Dermis blood vessel endothelial cell (primary cell): ENCODE measurements around the gene PSMD13. TPM values are rescaled to one million over a fixed set of nuclear protein-coding genes. Genes with fewer than 3 reads are reported as not detected.

Experiments
- DNase-seq: peaks from one replicate; pipeline ENCODE4 v3.0.0; 2010
- total RNA-seq: library from RNA; depleted of rRNA; stranded (reverse); fragments of >200 nt; gene quantifications from 2 replicates; pipeline ENCODE4 v1.2.3, GENCODE V29; 2014

PSMD13 gene
- total RNA-seq, 1 donor from 2014 or later: 183 TPM

DNA sequence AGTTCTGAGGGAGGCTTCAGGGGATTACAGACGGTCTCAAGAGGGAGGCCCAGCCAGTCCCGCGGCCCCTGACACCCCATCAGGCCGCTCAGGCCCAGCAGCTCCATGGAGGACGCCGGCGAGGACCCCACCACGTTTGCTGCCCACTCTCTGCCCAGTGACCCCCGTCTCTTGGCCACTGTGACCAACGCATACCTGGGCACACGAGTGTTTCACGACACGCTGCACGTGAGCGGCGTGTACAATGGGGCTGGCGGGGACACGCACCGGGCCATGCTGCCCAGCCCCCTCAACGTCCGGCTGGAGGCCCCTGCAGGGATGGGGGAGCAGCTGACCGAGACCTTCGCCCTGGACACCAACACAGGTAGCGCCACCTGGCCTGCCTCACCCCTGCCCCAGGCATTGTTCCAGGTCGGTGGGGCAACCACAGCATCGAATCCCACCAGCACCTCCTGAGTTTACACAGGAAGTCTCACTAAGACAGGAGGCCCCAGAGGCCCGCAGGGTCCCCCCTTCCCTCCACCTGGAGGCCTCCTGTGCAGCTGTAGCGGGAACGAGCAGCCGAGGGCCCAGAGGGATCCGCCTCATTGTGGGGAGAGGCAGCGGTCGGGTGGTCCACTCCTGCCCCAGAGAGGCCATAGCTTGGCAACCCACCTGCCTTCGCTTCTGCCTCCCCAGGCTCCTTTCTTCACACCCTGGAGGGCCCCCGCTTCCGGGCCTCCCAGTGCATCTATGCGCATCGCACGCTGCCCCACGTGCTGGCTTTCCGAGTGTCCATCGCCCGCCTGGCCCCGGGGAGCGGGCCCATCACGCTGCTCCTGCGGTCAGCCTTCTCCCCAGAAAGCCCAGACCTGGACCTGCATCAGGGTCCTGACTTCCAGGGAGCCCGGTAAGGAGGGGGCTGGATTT lies 53.2 kb downstream of the PSMD13 start:
- DNase-seq: no peak

DNA sequence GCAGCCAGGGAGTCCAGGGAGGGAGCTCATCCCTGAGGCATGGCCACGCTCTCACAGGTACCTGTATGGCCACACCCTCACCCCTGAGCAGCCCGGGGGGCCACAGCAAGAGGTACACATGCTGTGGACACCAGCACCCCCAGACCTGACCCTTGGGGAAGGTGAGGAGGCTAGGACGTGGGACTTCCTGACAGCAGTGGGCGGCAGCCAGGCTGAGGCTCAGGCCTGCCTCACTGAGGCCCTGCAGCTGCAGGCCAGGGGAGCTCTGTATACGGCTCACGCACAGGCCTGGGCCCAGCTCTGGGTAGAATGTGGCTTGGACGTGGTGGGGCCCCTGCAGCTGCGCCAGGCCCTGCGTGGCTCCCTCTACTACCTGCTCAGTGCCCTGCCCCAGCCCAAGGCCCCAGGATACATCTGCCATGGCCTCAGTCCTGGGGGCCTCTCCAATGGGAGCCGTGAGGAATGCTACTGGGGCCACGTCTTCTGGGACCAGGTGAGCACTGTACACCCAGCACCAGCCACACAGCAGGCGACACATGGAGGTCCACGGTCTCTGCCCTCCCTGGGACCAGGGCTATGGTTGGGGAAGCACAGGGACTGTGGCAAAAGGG lies 54.0 kb downstream of the PSMD13 start:
- no peak for DNase-seq

DNA sequence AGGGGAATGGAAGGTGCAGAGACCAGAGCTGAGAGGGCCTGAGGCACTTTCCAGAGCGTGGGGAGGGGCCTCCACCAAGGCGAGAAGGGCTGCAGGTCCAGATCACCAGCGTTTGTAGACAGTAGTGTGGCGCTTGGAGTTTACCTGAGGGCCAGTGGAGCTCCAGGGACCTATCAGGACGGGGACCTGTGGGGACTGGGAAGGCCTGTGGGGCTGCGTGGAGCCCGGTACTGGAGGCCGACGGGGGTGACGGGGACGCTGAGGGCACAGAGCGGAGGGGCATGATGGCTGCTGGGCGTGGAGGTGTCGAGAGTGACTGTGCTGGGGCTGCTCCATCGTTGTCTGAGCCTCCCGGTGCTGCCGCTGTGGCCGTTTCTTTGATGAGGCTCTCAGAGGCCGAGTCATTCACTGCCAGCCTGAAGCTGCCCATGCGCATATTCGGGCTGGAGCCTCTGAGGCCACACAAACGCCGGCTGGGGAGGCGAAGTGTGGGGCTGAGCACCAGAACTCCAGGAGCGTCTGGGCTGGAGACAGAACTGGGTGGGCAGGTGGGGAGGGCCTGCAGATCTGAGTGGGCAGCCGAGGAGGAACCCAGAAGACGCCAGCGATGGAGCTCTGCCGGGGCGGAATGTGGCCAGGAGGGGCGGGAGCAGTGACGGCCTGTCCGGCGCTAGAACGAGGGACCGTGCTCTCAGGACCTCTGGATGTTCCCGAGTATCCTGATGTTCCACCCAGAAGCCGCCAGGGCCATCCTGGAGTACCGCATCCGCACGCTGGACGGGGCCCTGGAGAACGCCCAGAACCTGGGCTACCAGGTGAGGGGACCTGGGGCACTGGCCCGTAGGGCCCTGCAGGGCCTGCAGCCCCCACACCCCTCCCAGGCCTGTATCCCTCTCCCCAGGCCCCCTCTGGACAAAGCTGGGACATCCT lies 54.8 kb downstream of the PSMD13 start:
- DNase-seq: no peak

DNA sequence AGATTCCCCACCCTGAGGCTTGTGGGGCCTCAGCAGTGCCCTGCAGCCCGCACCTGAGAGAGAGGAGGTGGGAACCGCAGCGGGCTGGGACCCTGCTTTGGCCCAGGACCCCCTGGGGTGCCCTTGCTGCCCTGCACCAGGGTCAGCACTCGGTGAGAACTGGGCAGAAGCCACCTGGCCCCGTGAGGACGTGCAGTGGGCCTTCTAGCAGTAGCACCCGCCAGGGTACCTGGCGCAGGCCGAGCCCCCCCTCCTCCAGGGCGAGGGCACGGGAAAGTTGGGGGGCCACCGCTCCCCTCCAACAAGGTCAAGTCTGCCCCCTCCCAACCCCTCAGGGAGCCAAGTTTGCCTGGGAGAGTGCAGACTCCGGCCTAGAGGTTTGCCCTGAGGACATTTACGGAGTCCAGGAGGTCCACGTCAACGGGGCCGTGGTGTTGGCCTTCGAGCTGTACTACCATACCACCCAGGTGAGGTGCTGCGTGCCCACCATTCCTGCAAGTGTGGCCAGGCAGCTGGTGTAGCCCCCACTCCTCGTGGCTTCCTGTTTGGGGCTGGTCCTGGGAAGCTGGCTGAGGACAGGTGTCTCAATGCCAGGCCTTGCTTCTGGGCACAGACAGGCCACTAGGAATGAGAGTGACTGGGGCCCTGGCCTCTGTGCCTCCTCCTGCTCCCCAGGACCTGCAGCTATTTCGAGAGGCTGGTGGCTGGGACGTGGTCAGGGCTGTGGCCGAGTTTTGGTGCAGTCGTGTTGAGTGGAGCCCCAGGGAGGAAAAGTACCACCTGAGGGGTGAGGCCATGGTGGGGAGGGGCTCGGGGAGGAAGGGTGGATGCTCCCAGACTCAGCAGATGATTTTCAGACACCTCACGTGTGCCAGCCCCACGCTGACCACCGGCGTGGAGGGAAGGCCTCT lies 55.7 kb downstream of the PSMD13 start:
- no peak for DNase-seq

DNA sequence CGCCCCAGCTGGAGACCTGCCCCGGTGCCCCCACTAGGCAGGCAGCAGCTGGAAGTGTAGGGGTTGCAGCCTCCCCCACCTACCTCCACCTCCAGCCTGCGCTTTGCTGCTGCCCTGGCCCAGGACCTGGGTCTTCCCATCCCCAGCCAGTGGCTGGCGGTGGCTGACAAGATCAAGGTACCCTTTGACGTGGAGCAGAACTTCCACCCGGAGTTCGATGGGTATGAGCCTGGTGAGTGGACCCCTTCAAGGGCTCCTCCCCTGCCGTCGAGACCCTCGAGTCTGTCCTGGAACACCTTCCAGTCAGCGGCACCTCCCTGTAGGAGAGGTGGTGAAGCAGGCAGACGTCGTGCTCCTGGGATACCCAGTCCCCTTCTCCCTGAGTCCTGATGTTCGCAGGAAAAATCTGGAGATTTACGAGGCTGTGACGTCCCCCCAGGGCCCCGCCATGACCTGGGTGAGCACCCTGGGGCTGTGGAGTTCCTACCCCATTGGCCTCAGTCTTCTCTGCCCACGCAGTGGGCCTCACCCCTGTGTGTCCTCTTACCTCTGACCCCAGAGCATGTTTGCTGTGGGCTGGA lies 56.6 kb downstream of the PSMD13 start:
- no peak for DNase-seq

DNA sequence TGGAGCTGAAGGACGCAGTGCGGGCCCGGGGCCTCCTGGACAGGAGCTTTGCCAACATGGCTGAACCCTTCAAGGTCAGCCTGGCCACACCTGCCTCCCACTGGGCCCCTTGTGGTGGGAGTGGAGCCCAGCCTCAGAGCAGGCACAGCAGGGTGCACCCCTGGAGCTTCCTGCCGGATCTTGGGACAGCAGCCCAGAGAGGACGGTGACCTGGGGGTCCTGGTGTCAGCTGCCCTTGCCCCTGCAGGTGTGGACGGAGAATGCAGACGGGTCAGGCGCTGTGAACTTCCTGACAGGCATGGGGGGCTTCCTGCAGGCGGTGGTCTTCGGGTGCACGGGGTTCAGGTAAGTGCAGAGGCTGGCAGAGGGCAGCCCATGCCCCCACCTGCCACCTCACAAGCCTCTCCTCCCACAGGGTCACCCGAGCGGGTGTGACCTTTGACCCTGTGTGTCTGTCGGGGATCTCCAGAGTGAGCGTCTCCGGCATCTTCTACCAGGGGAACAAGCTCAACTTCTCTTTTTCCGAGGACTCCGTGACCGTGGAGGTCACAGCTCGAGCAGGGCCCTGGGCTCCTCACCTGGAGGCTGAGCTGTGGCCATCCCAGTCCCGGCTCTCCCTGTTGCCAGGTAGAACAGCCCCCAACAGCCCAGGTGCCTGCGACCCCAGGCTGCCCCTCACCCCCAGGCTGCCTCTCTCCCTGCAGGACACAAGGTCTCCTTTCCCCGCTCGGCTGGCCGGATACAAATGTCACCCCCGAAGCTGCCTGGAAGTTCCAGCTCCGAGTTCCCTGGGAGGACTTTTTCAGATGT lies 57.3 kb downstream of the PSMD13 start:
- DNase-seq: no peak

DNA sequence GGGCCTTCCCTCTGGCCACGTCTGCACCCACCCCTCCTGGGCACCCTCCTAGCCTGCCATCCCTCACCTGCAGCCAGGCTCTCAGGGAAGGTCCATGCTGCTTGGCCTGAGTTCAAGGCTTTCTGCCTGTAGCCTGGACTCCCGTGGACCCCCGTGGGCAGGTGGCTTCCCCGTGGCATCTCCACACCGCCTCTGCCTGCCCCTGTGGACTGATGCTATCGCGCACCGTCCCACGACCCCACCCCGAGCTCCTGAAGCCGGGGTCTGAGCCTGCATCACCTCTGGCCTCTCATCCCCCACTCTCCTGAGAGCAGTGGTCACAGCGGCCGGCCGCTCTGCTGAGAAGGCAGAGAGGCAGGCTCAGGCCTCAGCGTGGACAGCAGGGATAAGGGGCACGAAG lies 58.0 kb downstream of the PSMD13 start:
- DNase-seq: no peak

DNA sequence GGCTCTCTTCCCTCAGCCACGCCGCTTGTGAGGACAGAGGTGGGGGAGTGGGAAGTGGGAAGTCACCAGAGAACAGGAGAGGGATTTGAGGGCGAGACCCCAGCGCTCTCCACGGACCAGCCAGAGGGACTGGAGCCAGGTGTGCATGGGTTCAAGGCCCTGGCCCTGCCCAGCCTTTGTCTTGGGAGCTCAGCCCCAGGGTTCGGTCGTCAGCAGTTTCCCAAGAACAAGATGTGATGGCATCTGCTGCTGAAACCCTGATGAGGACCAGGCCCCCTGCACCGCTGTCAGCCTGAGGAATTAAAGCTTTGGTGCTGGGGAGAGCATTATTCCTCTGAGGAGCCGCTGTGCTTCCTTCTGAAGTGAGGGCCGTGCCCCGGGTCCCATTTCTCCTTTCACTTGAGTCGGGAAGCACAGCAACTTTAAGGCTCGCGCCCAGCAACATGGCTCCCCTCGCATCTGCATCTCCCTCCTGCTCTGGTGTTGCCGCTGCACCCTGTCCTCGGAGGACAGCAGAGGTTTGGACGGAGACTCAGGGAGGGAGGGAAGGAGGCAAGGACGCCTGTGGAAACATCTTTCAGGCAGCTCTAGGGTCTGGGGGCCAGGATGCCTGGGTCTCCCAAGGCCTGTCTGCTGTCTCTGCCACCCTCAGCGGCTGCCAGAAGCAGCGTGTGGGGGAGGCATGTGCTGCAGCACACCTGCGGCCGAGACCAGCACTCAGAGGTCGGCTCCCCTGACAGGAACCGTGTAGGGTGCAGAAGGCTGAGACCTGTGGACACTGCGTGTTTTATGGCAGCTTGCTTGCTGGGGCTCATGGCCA lies 58.8 kb downstream of the PSMD13 start:
- no peak for DNase-seq

DNA sequence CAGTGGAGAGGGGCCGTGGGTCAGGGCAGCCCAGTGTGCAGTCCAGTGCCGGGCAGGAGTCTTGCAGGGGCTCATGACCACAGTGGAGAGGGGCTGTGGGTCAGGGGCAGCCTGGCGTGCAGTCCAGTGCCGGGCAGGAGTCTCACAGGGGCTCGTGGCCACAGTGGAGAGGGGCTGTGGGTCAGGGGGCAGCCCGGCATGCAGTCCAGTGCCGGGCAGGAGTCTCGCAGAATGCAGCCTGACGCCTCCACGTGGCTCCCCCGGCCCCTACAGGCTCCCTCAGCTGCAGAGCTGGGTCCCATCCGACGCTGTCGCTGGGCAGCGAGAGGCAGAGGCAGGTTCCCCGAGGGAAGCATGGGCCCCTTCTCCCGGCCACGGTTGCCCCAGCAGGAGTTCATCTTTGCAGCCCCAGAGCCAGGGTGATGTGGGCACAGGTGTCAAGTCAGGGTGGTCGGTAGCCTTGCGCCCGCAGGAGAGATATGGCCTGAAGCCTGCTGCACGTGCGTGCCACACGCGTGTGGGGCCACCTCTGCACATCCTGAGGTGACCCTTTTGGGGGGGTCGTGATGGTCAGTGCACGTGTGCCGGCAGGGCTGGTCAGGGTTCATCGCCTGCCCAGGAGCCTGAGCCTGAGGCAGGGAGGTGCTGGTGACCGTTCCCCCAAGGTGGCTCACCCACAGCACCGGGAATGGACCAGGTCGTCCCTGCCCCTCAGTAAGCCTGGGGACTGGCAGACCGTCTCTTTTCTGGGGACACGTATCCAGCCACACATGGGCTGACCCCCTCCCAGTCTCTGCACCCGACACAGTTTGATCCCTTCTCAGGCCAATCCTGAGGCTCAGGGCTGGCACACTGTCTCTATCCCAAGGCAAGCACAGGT lies 59.6 kb downstream of the PSMD13 start:
- no peak for DNase-seq

DNA sequence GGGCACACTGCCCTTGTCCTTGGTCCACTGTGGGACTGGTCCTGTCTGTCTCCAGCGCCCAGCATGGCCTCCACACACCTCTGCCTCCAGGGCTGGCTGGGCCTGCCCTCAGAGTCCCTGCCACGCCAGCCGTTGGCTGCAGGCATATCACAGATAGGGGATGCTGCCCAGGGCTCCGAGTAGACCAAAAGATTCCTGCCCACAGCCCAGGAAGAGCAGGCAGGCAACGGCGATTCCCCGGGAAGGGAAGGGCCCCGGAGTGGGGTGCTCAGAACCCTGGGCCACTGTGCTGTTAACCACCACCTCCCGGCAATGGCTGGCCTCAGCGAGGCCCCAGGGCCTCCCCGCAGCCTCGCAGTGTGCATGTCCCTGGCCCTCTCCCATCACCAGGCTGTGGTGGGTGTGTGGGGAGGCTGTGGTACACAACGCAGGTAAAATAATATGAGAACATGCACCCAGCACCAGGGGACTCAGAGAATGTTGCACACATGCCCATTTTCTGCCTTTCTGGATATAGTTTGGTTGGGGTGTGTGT lies 60.3 kb downstream of the PSMD13 start:
- no peak for DNase-seq

DNA sequence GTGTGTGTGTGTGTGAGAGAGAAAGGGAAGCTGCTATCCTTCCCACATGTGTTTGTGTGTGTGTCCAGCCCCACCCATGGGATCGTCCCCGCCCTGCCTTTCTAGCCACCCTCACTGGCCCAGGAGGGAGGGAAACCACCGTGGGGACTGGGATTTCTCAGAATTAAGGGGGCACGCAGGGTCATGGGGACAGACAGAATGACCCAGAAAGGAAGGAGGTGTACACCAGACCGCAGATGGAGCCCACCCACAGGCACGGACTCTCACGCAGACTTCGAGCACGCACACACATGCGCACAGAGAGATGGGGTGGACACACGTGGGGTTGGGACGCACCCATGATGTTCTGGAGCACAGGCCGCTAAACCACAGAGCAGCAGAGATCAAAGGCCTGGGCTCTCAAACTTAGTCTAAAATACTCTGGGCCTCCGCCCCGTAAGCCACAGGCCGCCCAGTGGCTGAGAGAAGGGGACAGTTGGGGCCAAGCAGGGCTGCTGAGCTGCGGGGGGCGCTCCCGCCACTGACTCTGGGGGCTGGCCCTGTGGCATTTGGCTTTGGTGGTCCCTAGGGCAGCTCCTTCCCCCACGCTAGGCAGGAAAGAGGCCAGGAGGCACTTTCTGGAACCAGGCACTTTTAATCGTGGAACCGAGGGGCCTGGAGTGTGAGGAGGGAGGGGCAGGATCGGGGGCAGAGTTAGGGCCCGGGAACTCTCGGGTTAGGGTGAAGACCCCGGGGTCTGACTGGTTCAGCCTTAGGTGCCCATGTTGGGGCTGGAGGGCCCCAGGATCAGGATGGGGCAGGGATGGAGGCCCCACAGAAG lies 61.0 kb downstream of the PSMD13 start:
- no peak for DNase-seq

DNA sequence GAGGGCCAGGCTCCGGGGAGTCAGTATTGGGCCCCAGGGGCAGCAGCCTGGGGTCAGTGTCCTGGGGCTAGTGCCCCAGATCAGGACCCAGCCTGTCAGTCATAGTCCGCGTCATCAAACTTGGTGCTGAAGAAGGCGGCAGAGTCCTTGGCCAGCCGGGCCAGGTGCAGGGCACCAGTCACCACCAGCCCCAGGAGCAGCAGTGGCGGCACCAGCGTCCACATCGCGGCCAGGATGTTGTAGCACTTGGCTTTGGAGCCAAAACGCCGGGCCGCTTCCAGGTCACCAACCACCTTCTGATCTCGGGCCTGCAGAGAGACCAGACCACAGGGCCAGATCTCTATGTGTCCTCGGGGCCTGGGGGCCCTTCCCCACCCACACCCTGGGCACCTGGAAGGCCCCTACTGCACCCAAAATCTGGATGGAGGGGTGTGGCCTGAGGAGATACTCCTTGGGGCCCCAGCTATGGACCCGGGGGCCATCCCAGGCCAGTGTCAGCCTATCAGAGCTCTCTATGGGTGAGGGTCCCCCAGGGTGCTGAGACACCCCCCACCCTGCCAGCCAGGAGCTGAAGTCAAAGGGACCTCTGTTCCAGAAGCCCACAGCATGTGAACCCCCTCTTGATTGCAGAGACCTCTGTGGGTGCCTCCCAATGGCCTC lies 61.8 kb downstream of the PSMD13 start:
- peak; percentile 26 for DNase-seq

DNA sequence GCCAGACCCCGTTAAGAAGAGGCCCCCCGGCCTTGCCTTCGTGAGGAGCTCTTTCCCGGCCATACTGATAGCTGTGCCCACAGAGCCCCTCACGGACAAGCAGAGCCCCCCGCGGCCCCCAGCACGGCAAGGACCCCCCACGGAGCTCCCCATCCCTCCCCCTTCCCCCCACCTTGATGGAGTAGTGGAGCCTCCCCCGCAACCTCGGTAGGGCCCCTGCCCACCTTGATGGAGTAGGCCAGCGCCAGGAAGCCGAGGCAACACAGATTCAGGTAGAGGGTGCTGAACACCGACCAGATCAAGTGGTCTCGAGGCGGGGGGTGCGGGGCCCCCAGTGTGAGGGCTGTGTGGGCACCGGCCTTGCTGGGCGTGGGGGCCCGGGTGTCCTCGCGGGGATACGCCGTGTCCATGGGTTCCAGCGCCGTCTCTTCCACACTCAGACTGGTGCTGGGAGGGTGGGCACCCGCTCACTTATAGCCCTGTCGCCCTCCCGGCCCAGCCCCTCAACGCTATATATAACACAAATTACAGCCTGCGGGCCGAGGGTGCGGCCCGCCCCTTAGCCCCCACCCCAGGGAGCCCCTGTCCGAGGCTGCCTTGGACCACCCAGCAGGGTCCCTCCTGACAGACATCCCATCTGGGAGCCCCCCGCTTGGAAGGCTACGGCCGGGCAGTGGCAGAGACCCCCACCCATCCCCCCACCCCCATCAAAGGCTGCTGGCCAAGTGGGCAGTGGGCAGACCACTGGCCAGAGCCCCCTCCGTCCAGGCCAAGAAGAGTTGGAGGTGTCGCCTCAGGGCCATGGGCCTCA lies 62.5 kb downstream of the PSMD13 start, which contains the start of gene IFITM5:
Gene IFITM5 (minus strand): TSS at position 446 of the 811 bp plus-strand sequence. CDS start 36 bp downstream, at position 410.
- no peak for DNase-seq

DNA sequence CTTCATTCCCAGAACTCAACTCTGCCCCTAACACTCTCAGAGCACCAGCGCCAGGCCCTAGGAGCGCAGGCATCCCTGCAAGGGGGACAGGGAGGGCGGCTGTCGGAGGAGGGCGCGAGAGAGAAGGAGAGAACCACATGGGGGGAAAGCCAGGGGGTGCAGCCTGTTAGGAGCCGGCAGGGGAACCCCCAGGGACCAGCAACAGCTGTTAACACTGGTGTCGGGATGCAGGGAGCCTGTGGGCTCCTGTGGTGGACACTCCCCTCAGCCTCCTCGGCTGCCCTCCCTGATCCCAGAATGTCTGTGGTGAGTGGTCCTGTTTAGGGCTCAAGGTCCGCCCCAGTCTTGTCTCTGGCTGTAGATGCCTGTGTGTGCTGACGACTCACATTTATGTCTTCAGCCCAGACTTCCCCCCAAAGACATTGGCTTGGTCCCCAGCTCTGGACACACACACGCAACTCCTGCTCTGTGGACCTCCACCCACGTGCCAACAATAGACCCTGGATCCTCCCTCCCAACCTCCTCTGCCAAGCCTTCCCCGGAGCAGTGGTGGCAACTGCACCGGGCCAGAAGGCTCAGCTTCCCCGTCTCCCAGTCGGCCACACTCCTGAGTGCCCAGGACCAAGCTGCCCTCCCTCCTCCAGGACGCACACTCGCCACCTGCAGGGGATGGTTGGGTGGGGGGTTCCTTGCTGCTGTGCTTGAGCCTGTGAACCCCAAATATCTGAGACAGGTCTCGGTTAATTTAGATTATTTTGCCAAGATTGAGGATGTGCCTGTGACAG lies 63.4 kb downstream of the PSMD13 start:
- DNase-seq: peak; percentile 34
